SIG-M5 (cell line): Measurements from ENCODE around the gene GSTM5.
"Not testable (repeated sequence)": the region's sequence is repeated elsewhere in the genome, so short reads cannot be mapped to it uniquely, and the experiment has no call there.

ENCODE experiments used
- DNase-seq: peaks from one replicate; lab custom pipeline; 2025; lab: John Stamatoyannopoulos, UW

The GSTM5 gene

GRCh38 chr1:109711593-109712320 is at the start of gene GSTM5:
TSS of gene GSTM5 (plus strand) at chr1:109712251. CDS start at chr1:109712313, 62 bp downstream.
- DNase-seq: not testable (repeated sequence)

GRCh38 chr1:109664671-109665070 is 47.4 kb upstream of the GSTM5 start:
- no peak for DNase-seq

GRCh38 chr1:109667452-109668122 is 44.5 kb upstream of the GSTM5 start, which contains the start of gene GSTM2:
TSS of gene GSTM2 (plus strand) at chr1:109668057. CDS start at chr1:109668116, 59 bp downstream.
- DNase-seq: no peak

- DNase-seq: no peak
Measured at GRCh38 chr1:109668123-109668775, 43.8 kb upstream of the GSTM5 start.

- no peak for DNase-seq
Measured at GRCh38 chr1:109669246-109669948, 42.7 kb upstream of the GSTM5 start.

- not testable (repeated sequence) for DNase-seq
Measured at GRCh38 chr1:109669949-109670302, 42.1 kb upstream of the GSTM5 start.

- DNase-seq: no peak
Measured at GRCh38 chr1:109671067-109671466, 41.0 kb upstream of the GSTM5 start.

GRCh38 chr1:109673861-109674260 is 38.2 kb upstream of the GSTM5 start:
- DNase-seq: not testable (repeated sequence)

- not testable (repeated sequence) for DNase-seq
Measured at GRCh38 chr1:109676683-109677381, 35.2 kb upstream of the GSTM5 start.

GRCh38 chr1:109677459-109677858 is 34.6 kb upstream of the GSTM5 start:
- DNase-seq: no peak

GRCh38 chr1:109678637-109679036 is 33.4 kb upstream of the GSTM5 start:
- not testable (repeated sequence) for DNase-seq

- not testable (repeated sequence) for DNase-seq
Measured at GRCh38 chr1:109684777-109685176, 27.3 kb upstream of the GSTM5 start.

GRCh38 chr1:109685399-109685798 is 26.7 kb upstream of the GSTM5 start:
- not testable (repeated sequence) for DNase-seq

- not testable (repeated sequence) for DNase-seq
Measured at GRCh38 chr1:109685890-109686289, 26.2 kb upstream of the GSTM5 start.

- DNase-seq: not testable (repeated sequence)
Measured at GRCh38 chr1:109687109-109687508, 24.9 kb upstream of the GSTM5 start.

GRCh38 chr1:109687641-109688499 is 24.2 kb upstream of the GSTM5 start, which contains the start of gene GSTM1:
TSS of gene GSTM1 (plus strand) at chr1:109687817. CDS start at chr1:109687874, 57 bp downstream.
- no peak for DNase-seq

GRCh38 chr1:109689844-109690405 is 22.1 kb upstream of the GSTM5 start:
- DNase-seq: no peak

- DNase-seq: no peak
Measured at GRCh38 chr1:109691759-109692158, 20.3 kb upstream of the GSTM5 start.

GRCh38 chr1:109694400-109694799 is 17.7 kb upstream of the GSTM5 start:
- not testable (repeated sequence) for DNase-seq

GRCh38 chr1:109695138-109695537 is 16.9 kb upstream of the GSTM5 start:
- not testable (repeated sequence) for DNase-seq
